HG03565 (cell line): ENCODE results near the gene LDLRAP1.
"Not testable (repeated sequence)": the region's sequence is repeated elsewhere in the genome, so short reads cannot be mapped to it uniquely, and the experiment has no call there.

ENCODE experiments used
- ATAC-seq: cut with Tn5 transposase; IDR thresholded peaks from one replicate; pipeline ENCODE4 v1.9.1; 2021; ENCODE audit warnings: mild to moderate bottlenecking, moderate library complexity; ENCODE audit not compliant: unreplicated experiment

LDLRAP1 gene

DNA sequence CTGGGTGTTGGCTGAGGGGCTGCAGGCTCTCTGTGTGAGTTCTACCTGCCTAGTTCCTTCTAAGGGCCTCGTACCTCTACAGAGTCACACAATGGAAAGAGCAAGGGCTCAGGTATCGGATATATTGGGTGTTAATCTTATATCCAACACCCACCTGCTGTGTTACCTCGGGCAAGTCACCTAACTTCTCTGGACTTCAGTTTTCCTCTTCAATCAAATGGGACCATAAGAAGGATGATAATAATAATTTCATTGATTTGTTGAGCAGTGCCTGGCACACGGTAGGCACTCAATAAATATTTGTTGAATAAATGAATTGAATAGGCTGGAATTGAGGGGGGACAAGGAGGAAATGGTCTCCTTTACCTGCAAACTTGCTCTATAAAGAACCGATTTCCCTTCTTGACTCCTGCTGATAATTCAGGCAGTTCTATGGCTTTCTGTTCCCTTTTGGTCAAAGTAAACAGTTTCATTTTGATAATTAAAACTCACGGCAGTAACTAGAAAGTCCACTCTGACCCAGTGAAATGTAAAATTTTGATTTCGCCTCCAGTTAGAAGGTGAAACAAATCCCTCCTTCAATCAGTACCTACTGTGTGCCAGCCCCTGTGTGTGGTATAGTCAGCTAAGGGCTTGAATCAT lies 56.7 kb downstream of the LDLRAP1 start:
- ATAC-seq = no peak

DNA sequence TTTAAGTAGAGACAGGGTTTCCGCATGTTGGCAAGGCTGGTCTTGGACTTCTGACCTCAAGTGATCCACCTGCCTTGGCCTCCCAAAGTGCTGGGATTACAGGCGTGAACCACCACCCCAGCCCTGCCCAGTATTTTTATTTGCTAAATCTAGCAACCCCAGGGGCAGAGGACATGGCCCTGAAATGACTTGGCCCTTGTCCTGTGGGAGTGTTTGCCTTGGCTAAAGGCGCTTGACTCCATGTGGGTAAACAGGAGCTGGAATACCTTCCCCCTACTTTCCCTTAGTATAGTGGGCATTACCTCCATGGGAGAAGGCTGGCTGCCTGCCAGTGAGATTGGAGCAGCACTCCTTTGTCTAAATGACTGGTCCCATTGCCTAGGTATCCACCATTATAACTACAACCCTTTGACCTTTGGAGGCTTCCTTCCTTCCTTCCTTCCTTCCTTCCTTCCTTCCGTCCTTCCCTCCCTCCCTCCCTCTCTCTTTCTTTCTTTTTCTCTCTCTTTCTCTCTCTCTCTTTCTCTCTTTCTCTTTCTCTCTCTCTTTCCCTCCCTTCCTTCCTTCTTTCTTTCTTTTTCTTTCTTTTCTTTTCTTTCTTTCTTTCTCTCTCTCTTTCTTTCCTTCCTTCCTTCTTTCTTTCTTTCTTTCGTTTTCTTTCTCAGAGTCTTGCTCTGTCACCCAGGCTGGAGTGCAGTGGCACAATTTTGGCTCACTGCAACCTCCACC lies 57.7 kb downstream of the LDLRAP1 start:
- ATAC-seq = not testable (repeated sequence)

DNA sequence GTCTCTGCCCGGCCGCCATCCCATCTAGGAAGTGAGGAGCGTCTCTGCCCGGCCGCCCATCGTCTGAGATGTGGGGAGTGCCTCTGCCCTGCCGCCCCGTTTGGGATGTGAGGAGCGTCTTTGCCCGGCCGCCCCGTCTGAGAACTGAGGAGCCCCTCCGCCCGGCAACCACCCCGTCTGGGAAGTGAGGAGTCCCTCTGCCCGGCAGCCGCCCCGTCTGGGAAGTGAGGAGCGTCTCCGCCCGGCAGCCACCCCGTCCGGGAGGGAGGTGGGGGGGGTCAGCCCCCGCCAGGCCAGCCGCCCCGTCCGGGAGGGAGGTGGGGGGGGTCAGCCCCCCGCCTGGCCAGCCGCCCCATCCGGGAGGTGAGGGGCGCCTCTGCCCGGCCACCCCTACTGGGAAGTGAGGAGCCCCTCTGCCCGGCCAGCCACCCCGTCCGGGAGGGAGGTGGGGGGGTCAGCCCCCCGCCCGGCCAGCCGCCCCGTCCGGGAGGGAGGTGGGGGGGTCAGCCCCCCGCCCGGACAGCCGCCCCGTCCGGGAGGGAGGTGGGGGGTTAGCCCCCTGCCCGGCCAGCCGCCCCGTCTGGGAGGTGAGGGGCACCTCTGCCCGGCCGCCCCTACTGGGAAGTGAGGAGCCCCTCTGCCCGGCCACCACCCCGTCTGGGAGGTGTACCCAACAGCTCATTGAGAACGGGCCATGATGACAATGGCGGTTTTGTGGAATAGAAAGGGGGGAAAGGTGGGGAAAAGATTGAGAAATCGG lies 60.6 kb downstream of the LDLRAP1 start:
- ATAC-seq = not testable (repeated sequence)

DNA sequence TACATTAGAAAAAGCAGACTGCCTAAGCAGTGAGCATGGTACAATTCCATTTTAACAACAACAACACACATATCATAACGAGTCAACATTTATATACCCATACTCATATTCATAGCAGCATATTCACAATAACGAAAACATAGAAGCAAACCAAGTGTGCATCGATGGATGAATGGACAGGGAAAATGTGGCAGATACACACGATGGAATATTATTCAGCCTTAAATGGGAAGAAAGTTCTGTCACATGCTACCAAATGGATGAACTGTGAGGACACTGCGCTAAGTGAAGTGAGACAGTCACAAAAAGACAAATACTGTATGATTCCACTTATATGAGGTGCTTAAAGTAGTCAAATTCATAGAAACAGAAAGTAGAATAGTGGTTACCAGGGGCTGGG lies 63.7 kb downstream of the LDLRAP1 start:
- no peak for ATAC-seq

DNA sequence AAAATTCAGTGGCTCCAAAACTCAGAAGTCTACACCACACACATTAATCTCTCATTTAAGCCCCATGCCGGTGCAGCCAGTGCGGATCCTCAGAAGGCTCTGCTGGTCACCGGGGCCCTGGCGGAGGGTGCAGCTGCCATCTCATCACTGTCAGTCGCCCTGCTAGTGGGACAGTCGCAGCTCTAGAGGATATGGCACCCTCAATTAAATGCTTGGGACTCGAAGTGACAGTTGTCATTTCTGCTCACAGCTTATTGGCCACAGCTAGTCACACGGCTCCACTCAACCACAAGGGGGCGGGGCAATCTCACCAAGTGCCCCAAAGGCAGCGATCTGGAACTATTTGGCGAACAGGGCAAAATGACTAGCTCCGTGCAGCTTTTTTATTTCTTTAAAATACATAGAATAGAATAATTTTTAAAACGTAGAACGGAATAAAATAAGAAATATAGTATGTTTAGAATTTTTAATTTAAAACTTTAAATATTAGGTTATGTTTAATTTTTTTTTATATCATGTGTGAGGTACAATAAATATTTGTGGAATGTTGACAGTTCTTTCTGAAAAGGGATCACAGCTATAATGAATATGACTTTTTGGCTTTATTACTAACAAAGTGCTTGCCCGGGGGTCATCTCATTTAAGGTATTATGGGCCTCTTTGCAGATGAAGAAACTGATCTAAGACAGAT lies 65.2 kb downstream of the LDLRAP1 start:
- ATAC-seq = no peak

DNA sequence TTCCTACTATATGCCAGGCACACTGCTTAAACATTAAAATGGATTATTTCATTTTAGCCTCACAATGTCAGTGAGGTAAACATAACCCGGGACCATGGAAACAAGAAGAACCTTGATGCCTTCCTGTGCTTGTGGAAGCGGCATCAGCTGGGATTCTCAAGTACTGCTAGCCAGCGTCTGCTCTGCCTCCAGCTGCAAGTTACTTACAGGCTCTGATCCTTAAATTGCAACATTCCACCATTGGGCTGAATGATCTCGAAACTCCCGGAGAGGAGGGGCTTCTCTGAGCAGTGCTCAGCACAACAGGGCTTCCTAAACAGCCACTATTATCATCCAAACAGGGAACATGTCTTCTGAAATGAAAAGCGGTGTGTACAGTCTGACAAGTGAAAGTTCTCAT lies 66.5 kb downstream of the LDLRAP1 start:
- ATAC-seq = no peak

DNA sequence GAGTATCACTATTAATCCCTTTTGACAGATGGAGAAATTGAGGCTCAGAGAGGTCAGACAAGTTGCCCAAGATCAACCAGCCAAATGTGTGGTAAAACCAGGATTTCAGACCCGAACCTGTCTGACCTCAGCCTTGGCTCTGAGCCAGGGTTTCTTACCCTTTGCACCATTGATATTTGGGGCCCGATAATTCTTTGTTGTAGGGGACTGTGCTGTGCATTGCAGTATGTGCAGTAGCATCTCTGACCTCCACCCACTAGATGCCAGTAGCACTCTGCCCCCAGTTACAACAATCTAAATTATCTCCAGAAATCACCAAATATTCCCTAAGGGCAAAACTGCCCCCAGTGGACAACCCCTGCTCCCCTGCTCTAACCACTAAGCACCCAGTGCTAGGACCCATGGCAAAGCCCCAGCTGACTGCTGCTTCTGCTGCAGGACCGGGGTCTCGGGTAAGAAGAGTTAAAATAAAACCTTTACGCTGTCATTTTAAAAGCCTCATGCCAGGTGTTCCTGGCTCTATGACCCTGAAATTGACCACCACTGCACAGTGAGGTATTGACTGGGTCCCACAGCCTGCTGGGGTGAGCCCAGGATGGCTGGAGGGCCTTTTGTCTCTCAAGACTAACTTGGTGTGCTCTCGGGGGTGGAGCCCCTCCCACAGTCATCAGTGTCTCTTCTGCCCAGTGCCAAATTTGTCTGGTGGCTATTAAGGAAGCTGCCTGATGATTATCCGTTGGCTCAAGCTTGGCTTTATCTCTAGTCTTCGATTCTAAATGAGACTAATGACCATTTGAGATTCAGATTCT lies 67.6 kb downstream of the LDLRAP1 start:
- no peak for ATAC-seq

DNA sequence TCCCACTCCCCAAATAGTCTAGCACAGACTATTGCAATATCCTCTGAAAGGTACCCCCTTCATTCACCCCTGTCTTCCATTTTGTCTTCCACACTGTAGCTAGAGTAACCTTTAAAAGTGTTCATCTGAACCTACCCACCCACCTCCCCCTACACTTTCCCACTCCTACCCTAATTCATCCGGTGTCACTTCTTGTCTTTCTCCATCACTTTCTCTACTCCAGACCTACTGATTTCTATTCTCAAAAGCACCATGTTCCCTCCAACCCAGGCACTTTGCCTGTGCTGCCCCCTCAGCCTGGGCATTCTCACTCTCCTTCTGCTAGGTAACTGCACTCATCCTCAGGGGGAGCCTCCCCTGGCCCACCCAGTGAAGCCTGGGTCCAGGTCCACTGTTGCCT lies 68.4 kb downstream of the LDLRAP1 start:
- no peak for ATAC-seq

DNA sequence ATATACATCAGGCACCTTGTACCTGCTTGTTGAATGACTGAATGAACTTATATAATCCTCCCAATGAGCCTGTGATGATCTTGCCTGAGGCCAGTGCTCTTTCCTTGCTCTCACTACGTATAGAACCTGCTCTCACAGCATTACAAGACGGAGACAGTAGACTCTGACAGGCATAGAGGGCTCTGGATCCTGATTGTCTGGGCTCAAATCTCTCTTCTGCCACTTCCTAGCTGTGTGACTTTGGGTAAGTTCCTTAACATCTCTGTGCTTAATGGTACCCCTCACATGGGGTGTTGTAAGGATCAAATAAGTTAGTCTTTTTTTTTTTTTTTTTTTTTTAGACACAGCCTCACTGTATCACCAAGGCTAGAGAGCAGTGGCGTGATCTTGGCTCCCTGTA lies 69.0 kb downstream of the LDLRAP1 start:
- ATAC-seq = no peak

DNA sequence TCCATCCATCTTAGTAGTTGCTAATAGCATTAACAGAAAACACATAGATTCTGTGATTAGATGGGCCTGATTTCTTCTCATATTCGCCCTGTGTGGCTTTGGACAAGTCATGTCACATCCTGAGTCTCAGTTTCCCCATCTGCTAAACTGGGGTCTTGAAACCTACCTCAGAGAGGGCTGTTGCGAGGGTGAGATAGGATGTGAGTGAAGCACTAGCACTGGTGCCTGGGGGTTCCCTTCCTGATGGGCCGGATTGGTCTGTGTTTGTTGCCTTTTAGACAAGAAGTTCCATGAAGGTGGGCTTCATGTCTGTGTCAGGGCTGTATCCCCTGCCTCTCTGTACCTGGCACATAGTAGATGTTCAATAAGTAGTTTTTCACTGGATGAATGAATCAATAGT lies 69.7 kb downstream of the LDLRAP1 start:
- ATAC-seq = no peak

DNA sequence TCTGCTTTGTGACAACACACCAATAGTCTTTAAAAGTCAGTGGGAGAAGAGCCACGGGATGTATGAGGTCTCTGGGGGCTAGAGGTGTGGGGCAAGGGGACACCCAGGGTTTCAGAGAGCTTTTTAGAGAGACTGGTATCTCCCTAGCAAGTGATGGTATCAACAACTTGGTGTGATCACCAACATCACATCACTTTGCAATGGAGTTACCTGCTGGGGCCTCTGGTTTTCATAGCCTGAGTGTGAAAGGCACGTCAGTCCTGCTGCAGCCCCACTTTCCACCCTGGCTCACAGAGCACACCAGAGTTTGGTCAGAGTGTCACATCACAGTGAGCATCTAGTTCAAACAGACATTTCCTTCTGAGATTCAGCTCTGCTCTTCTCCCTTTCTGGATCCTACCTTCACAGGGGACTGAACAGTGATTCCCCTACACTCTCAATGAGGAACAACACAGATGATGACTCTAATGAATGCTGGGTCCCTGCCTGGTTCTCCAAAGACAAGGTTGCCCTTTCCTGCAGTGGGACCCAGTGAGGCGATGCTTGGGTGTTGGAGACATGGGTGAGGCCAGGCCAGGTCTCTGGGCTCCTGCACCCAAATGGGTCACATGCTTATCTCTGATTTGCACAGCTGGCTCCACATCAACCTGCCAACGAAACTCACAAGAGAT lies 71.2 kb downstream of the LDLRAP1 start:
- ATAC-seq = no peak

DNA sequence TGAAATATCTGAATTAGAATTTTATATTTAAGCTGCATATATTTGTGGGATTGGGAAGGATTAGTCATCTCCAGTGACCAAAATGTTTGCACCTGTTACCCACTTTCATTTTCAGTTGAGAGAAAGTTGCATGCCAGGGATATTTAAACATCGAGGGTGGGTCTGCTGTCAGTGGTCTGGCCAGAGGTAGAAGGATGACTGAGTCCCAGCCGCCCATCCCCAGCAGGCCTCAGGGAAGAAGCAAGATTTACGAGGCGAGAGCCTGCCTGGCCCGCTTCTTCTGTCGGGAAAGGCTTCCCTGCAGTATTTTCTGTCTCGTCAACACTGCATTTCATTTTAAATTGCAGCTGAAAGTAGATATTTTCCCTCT lies 71.8 kb downstream of the LDLRAP1 start:
- ATAC-seq = no peak

DNA sequence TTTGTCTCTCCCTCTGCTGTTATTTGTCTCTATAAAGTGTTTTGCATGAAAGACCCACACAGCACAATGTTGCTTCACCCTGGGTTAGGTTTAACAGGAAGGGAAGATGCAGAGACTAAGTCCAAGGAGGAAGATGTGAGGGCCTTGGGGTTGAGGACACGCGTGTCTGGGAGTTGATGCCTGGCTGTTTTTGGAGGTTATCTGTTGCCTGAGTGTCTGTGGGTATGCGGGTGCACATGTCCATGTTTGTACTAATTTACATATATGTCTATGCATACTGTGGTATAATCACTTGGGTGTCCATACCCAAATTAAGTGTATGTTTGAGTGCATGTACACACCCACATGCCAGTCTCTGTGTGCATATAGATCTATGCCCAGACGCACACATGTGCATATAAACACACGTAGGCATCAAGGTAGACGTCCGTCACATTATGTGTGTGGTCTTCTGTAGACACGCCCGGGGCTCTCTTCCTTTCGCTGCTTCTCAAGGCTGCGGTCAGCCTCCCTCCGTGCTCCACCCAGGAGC lies 72.2 kb downstream of the LDLRAP1 start:
- ATAC-seq = no peak

DNA sequence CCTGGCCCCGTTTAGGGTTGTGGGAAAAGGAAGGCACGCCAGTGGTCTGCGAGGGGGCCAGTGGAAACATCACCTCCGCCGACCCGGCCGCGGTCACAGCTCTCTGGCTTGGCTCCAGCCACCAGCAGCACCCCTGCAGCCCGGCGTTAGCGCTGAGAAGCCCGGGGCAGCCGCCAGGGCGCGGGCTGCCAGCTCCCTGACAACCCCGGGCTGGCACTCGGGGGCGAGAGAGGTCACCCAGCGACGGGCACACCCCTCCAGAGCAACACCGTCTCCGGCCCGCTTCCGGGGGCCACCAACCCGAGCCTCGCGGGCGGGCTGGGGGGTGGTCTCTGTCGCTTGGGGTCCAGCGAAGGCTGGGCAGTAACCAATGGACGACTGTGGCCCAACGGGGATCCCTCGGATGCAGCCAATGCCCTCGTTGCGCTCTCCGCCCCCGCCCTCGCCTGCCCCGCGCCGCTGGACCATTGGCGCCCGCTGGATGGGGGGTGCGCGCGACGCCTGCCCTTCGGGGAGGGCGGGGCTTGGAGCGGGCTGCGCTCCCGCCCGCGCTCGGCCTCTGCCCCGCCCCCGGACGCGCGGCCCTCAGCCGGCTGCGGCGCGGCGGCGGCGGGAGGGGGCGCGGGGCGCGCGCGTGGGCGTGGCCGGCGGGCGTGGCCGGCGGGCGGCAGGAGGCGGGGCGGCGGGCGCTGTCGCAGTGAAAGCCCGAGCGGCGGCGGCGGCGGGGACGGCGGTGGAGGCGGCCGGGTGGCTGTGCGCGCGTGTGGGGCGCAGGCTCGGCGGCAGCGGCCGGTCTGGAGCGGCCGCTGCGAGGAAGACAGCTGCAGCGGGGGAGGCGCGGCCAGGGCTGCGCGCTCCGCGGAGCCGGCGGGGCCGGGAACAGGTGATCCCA lies 72.9 kb downstream of the LDLRAP1 start, which contains the start of gene MAN1C1:
Gene MAN1C1 (plus strand): TSS at position 697 of the 892 bp plus-strand sequence. CDS start 1,007 bp downstream, outside the sequence.
- no peak for ATAC-seq

DNA sequence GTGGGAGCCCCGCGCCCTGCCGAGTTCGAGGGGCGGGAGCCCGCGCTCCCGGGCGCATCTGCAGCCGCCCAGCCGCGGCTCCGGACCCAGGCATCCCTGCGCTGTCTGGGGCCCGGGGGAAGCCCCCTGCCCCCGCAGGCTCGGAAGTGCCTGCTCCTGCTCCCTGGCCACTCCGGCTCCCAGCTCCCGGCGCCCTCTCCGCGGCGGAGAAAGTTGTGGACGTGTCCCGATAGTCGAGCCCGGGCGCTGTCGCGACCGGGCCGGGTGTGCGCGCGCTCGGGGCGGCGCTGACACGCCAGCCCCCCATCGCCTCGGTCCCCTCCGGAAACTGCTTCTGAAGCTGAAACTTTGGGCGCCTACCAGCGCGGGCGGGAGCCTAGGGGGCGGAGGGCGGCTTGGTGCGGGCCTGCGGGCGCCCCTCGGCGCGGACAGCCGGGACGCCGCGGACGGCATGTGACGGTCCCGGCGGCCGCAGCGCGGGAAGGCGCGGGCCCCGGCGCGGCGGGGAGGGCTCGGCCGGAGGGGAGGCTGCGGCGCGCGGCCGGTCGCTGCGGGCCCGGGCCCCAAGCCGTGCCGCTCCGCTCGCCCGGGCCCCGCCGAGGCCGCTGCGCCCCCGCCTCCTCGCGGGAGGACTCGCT lies 73.7 kb downstream of the LDLRAP1 start:
- ATAC-seq = no peak

DNA sequence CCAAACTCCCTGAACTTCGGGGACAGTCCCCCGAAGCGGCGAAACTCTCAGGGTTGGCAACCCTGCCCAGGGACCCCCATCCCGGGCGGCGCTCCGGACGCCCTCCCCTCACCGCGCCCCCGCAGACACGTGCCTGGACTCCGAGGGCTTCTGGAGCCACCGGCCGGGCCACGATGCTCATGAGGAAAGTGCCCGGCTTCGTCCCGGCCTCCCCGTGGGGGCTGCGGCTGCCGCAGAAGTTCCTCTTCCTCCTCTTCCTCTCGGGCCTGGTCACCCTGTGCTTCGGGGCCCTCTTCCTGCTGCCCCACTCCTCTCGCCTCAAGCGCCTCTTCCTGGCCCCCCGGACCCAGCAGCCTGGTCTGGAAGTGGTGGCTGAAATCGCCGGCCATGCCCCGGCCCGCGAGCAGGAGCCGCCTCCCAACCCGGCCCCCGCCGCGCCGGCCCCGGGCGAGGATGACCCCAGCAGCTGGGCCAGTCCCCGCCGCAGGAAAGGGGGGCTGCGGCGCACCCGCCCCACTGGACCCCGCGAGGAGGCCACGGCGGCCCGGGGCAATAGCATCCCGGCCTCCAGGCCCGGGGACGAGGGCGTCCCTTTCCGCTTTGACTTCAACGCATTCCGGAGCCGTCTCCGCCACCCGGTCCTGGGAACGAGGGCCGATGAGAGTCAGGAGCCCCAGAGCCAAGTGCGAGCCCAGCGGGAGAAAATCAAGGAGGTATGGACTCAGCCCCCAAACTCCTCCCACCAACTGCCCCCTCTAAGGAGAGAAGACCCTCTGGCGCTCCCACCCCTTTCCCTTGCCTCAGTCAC lies 74.4 kb downstream of the LDLRAP1 start:
- no peak for ATAC-seq

DNA sequence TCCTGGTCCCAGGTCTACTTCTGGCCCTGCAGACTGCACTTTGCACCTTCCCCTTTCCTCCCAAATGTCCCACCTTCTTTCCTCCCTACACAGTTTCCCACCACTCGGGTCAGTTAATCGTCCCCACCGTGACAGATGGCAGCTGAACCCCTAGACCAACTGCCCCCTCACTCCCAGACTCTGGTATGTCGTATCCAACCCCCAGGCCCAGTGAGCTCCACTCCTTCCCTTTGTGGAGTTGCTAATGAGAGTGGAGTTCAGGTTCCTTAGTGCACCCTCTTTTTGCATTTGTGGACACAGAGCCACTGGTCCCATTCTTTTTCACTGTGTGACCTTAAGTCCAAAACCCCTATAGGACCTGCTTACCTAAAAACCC lies 75.0 kb downstream of the LDLRAP1 start:
- no peak for ATAC-seq
